Bronchial epithelial cell (primary cell): ENCODE data around the gene SLC17A4. TPM values are rescaled to one million over a fixed set of nuclear protein-coding genes. Genes with fewer than 3 reads are reported as not detected.

Experiments used
- DNase-seq: peaks from one replicate; pipeline ENCODE4 v3.0.0-alpha.2; 2010; ENCODE audit warnings: low read depth
- FAIRE-seq: peaks from 2 replicates; lab custom pipeline; 2011; peaks lifted over from hg19 to GRCh38; lab: Jason Lieb, UNC
- H3K27me3 ChIP-seq: 2 replicates; pipeline ENCODE4 v1.5.1; 2011; ENCODE audit warnings: low read length; ENCODE audit not compliant: control insufficient read depth, insufficient read depth
- H3K36me3 ChIP-seq: 2 replicates; pipeline ENCODE4 v1.5.1; 2011; ENCODE audit warnings: low read length; ENCODE audit not compliant: control insufficient read depth, insufficient read depth
- H3K4me3 ChIP-seq: 2 replicates; pipeline ENCODE4 v1.5.1; 2011; ENCODE audit warnings: mild to moderate bottlenecking, low read depth, low read length, control low read depth
- CTCF ChIP-seq: IDR thresholded peaks from 2 replicates; pipeline ENCODE4 v1.5.1; 2011; ENCODE audit warnings: mild to moderate bottlenecking, moderate library complexity, low read length, control low read depth, inconsistent platforms; ENCODE audit not compliant: insufficient read depth, severe bottlenecking
- total RNA-seq: library from RNA; depleted of rRNA; stranded (reverse); fragments of >200 nt; gene quantifications from 2 replicates; pipeline ENCODE4 v1.2.1, GENCODE V29; 2014

The SLC17A4 gene
- total RNA-seq, 1 donor from 2014 or later, result not detected

- DNase-seq (no peak), FAIRE-seq (peak; percentile 36)
- Histone ChIP-seq H3K36me3 (no peaks in the 10 kb centered on the region), H3K4me3 (no peak overlapping the region), H3K27me3 (no peaks in the 10 kb centered on the region)
- TF ChIP-seq CTCF, result no peak
These were observed 32.9 kb downstream of the SLC17A4 start for GRCh38 chr6:25787428-25787827.

DNA sequence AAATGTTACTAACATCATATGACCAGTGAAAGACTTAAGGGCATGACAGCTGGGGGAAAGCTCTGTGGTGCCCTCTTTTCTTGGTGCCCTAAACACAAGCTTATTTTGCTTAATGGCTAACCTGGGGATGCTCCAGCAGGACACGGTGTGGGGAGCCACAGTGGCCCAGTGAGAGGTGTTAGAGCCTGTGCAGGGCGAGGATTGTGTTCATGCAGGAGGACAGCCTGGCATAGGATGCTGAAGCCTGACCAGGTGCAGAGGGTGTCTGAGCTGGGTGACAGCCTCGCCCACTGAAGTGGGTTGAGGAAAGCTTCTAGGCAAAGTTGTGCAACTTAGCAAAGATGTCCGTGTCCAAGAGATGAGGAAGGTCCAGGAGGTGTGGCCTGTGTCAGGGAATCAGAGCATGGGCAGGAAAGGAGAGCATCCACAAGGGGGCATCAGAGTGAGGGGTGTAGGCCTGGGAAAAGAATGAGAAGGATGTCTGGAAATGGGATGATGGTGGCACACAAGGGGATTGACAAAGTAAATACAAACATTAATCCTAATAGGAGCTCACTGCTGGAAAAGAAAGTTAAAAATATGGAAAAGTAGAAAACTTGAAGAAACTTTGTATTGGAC, 33.9 kb downstream of the SLC17A4 start:
- peak; percentile 69 for TF ChIP-seq CTCF
- no peaks in the 10 kb centered on the region for H3K36me3 ChIP-seq
- no peaks in the 10 kb centered on the region for H3K27me3 ChIP-seq
- no peak overlapping the region for H3K4me3 ChIP-seq
- FAIRE-seq (peak; percentile 13), DNase-seq (peak; percentile 53)

- no peak overlapping the region for H3K4me3 ChIP-seq
- no peaks in the 10 kb centered on the region for H3K36me3 ChIP-seq
- DNase-seq, result no peak
- no peak for TF ChIP-seq CTCF
- no peaks in the 10 kb centered on the region for H3K27me3 ChIP-seq
- FAIRE-seq, result no peak
These were observed 34.9 kb downstream of the SLC17A4 start for GRCh38 chr6:25789475-25789874.

GRCh38 chr6:25792016-25792415, 37.5 kb downstream of the SLC17A4 start:
- no peak for TF ChIP-seq CTCF
- Histone ChIP-seq H3K27me3 (no peaks in the 10 kb centered on the region), H3K36me3 (no peaks in the 10 kb centered on the region), H3K4me3 (no peak overlapping the region)
- no peak for DNase-seq
- no peak for FAIRE-seq

GRCh38 chr6:25793970-25794369, 39.4 kb downstream of the SLC17A4 start:
- DNase-seq (no peak), FAIRE-seq (no peak)
- no peaks in the 10 kb centered on the region for H3K27me3 ChIP-seq
- no peaks in the 10 kb centered on the region for H3K36me3 ChIP-seq
- no peak for TF ChIP-seq CTCF
- H3K4me3 ChIP-seq, result no peak overlapping the region

GRCh38 chr6:25794784-25795183, 40.2 kb downstream of the SLC17A4 start:
- H3K36me3 ChIP-seq, result no peaks in the 10 kb centered on the region
- no peak for DNase-seq
- no peaks in the 10 kb centered on the region for H3K27me3 ChIP-seq
- no peak for TF ChIP-seq CTCF
- H3K4me3 ChIP-seq, result no peak overlapping the region
- no peak for FAIRE-seq
